ENCODE data around the gene URAD.

URAD gene

DNA sequence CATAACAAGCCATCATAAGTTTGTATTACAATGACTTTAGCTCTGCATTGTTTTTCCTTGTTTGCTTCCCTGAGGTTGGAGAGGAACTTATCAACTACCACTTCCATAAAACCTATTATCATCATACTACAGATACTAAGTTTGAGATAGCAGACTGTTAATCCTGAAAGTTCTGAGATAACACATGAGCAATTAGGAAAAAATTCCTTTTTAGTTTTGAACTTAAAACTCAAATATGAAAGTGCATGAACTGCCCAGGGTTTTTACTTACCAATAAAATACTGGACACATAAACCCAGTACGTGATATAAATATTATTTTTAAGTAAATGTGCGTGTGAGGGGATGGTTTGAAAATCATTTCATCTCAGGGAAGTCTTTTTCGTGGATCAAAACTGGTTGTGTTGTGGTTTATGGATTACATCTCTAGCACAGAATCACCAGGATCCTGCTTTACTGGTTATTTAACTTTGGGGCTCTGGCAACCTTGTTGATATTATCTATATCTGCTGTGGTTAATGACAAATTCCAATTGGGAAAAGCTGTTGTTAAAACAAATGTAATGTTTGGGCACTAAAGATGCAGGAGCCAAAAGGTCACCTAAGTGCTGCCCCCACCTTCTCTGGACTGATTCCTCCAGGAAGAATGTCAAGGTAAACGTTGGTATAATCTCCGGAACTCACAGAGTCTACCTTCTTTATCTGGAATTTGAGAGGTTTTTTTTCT lies 31.8 kb downstream of the URAD start:
- no peak for DNase-seq (ENCODE audit: low read depth in 2 of 2)

DNA sequence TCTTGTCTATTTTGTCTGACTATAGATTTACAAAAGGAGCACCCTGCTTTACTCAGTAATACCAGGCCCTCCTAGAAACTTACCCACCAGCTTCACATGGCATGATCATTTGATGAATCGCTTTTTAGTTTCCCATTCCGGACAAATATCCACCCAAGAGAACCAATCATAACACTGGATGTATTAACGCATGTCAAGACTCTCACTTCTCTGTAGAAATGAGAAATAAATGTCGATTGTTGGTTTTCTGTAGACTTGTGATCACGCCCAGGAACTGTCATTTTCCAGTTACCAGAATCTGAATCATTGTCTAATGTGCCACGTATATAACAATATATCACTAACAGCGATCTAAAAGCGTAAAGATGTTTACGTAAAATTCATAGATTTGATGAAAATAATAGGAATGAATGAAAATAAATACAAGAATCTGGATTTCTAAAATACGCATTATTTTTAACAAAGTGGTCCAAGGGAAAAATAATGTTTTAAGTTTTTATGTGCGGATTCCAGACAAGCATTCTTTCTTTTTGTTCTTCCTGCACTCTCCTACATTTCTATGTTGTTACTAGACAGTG lies 33.4 kb downstream of the URAD start:
- no peak for DNase-seq (ENCODE audit: low read depth in 2 of 2)

DNA sequence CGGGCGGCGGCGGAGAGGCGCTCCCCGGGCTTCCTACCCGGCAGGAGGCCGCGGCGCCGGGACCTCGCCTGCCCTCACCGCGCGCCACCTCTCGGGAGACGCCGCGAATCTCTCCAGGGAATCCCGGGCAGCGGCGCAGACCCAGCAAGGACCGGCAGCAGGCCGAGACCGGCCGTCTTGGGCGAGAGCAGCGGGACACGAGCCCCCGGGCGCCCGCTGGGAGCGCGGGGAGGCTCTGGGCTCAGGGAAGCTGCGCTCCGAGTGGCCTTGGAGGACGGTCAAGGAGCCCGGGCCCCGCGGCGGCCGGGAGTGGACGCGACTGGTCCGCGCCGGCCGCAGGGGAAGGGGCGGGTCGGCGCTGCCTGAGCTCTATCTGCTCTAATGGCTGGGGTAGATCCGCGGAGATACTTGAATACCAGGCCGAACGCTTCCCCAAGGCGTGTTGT lies 34.1 kb downstream of the URAD start:
- no peak for DNase-seq (ENCODE audit: low read depth in 2 of 2)

DNA sequence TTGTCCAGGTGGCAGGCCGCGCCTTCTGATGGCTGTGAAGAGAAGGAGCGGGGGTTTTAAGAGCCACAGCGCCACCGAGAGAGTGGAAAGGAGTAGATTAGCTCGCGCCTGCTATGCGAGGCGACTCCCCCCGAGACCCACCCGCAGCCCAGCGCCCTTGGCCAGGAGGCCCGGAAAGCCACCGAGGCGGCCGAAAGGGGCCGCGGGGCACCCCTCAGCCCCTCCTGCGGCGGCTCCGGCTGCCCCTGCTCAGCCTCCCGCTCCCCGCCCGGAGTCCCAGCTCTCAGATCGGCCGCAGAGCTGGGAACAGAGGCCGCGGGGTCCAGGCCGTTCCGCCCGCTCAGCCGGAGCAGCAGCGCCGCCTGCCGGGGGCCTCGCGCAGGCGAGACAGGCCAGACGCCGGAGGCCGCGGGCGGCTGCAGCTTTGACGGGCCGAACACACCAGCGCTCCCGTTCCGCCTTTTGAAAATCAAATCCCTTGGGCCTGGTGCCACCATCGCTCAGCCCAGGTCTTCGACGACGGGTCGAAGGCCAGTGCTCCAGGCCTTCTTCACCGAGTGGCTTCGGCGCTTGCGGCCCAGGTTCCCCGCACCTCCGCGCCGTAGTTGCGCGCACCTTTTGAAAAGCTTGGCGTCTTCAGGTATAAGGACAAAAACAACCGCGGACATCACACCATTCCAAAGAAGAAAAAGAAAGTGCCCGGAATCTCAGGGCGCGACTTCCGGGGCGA lies 34.7 kb downstream of the URAD start:
- peak; percentile 7 to 16 for DNase-seq (ENCODE audit: low read depth in 2 of 2)

DNA sequence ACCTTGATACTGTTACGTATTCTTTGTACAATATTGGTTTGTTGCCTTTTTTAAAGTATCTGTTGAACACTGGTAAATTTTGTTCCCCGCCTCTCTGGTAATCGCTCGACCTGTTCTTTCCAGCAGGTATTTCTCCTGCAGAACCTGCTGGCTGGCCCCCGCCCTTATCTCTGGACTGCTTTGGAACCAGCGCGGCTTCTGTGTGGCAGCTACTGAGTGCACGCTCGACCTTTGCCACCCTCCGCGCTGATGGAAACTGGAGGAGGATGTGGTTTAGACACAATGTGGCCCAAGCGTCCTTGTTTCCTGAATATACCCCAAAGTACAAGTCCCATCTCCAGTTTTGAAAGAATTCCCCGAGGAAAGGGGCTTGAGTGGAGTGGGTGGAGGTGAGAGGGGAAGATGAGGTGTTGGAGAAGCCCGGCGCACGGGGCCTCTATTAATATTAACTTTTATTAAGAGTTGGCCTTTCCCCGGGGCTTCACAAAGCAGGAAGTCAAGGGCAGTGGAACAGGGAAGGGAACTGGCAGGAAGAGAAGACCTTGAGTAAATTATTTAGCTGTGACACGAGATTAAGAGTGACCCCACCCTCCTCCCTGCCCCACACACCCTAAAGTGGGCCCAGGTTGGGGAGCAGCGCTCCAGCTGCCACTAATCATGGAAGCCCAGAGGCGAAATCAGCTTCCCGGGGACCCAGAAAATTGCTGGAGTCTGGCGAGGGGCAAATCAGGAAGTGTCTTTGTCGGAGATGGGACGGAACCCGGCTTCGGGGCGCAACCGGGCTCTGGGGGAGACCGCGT lies 35.4 kb downstream of the URAD start:
- no peak for DNase-seq (ENCODE audit: low read depth in 2 of 2)

DNA sequence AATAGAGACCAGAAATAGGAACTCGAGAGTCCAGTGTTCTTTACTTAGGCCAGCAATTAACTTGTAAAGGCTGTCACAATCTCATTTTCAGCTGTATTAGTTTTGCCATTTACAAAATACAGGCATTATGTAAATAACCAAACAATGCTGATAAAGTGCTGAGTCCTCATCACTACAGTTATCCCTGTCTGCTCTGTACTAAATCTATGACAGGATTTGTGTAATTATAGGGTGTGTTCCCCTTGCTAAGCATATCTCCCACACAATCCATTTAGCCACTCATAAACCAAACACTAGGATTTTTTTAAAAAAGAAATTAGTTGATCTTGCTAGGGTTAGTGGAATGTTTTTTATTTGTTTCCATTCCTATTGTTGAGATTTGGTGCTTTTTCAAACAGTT lies 45.5 kb downstream of the URAD start:
- no peak for DNase-seq (ENCODE audit: low read depth in 2 of 2)

DNA sequence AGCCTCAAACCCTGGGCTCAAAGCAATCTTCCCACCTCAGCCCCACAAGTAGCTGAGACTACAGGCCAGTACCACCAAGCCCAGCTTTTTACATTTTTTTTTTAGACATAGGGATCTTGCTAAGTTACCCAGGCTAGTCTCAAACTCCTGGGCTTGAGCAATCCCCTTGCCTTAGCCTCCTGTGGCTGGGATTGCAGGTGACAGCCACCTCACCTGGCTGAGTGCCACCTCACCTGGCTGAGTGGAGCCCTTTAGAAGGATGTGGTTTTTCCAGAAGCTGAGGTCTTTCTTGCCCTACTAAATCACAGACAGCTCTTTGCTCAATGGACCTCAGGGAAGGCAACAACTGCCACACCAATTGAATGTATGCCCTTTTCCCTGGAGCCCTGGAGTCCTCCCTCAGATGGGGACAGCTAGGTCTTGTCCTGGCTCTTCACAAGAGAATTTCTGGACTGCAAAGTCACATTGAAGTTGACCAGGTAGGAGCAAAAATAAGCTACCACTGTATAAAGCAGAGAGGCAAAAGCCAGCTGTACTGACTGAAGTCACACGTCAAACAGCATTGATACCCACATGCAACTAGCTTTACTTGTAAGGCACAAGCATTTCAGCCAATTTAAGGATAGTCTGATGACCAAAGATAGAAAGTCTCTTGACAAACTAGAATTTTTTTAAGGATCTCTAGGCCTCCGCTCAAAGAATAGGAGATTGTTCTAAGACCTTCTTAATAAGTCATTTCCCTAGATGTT lies 54.7 kb downstream of the URAD start:
- DNase-seq (ENCODE audit: low read depth in 2 of 2), result no peak

DNA sequence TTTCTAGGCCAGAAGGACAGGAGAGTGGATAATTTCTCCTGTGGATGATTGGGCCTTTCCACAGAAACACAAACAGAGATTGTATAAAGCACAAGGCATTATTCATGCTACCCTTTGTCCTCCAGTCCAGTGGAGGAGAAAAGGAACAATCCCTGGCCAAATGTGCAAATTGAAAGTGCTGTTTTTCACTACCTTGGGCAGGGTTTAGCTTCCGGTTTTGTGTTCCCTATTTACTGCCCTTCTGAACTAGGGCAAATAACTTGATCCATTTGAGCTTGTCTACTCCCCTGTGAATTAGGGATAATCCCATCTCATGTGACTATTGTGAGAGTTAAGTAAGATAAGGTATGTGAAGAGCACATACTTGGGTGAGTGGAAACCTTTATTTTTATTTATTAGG lies 55.4 kb downstream of the URAD start:
- no peak for DNase-seq (ENCODE audit: low read depth in 2 of 2)

DNA sequence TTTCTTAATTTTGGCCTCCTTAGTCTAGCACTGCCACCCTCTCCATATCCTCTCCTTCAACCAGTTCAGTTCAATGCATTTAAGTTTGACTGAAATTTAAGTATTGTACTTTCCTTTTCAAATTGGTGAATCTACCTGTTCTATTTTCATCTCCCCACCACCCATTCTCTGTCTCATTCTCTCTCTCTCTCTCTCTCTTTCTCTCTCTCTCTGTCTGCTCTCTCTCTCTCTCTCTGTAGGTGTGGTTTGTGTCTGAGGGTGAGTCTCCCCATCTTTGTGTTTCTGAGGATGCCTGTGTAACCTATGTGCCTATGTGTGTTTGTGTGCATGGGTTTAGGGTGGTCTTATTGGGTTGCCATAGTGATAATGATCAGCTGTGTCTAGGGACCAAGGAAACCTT lies 58.6 kb downstream of the URAD start:
- no peak for DNase-seq (ENCODE audit: low read depth in 2 of 2)

DNA sequence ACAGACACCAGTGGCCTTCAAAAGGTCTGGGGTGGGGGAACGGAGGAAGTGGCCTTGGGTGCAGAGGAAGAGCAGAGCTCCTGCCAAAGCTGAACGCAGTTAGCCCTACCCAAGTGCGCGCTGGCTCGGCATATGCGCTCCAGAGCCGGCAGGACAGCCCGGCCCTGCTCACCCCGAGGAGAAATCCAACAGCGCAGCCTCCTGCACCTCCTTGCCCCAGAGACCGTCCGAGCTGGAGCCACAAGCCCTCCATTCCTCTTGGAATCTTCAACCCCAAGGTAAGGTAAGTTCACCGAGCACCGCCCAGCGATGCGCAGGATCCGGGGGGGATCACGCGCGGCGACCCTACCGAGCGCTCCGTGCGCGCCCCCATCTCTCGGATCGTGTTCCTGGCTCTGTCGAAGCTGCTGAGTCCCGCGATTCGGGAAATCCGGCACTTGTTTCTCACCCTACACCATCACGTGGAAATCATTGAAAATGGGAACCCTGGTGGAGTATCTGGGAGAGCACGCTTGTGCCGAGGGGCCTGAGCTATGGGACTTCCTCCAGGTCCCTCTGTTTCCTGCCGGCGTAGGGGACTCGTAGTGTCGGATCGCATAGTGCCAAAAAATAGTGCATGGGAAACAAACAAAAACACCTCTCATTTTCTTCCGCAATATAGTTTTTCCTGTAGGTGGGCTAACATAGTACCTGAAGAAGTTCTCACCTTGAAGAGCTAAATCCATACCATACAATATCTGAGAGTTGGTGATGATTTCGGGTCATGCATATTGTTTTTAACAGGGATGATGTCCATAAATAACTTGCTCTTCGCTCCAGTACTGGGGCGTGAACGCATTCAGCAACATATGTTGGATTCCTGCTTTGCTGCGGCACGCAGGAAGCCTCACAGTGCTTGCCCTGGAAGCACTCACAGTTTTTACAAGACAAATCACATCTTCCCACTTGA lies 59.4 kb downstream of the URAD start:
- DNase-seq (ENCODE audit: low read depth in 2 of 2), result no peak

DNA sequence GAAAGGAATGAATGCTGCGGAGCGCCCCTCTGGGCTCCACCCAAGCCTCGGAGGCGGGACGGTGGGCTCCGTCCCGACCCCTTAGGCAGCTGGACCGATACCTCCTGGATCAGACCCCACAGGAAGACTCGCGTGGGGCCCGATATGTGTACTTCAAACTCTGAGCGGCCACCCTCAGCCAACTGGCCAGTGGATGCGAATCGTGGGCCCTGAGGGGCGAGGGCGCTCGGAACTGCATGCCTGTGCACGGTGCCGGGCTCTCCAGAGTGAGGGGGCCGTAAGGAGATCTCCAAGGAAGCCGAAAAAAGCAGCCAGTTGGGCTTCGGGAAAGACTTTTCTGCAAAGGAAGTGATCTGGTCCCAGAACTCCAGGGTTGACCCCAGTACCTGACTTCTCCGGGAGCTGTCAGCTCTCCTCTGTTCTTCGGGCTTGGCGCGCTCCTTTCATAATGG lies 60.1 kb downstream of the URAD start:
- no peak for DNase-seq (ENCODE audit: low read depth in 2 of 2)

Measured in stimulated activated CD8-positive, alpha-beta memory T cell treated with anti-CD3 and anti-CD28 coated beads, Interleukin-15, amount 100 ng/mL, for 4 hours (primary cell).